Stimulated activated CD8-positive, alpha-beta memory T cell treated with anti-CD3 and anti-CD28 coated beads, Interleukin-7, amount 100 ng/mL, for 4 hours (primary cell): ENCODE results near the gene BAZ2B.
"Not testable (repeated sequence)": the region's sequence is repeated elsewhere in the genome, so short reads cannot be mapped to it uniquely, and the experiment has no call there.

Experiments used
- DNase-seq, 2 donors: peaks; one replicate each; pipeline ENCODE4 v3.0.0-alpha.2; 2020; ENCODE audit warnings: low read depth in 2 of 2

Gene BAZ2B

DNA sequence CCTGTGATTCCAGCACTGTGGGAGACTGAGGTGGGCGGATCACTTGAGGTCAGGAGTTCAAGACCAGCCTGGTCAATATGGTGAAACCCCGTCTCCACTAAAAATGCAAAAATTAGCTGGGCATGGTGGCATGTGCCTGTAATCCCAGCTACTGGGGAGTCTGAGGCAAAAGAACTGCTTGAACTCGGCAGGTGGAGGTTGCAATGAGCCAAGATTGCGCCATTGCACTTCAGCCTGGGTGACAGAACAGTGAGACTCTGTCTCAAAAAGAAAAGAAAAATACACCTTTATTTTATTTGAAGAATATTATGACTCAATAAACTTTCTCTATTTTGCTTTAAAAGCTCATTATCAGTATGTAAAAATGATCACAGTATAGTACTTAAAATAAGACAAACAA is 81.1 kb downstream of the BAZ2B start:
- not testable (repeated sequence) for DNase-seq

DNA sequence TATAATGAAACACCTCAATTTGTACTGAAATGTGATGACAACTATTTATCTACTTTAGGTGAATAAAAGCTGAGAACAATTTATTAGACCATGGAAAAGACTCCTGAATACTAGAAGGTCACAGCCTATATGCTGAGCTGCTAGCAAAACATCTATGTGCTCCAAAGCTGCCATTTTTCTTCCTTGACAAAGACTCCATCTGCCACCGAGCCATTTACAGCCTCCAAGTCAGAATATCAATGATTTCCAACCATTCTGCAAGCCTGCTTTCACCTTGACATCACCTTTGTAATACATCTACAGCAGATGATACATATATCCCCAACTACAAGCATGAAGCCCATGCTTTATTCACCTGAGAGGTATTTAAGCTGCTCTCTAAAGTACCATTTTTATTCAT is 84.9 kb downstream of the BAZ2B start:
- DNase-seq: no peak

DNA sequence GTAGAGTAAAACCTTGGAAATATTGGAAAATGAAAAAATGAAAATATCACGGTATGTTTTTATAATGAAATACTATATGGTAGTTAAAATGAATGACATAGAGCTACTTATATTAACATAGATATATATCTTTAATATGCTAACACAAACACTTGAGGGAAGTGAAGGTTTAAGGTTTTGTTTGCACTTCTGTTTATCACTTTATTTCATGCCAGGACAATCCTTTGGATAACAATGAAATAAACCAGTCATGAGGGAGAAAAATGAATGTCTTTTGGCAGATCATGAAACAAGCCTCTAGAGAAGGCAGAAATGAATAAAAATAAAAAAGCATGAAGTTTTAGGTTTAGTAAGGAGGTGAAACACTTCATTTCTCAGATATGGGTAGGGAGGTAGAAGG is 89.9 kb downstream of the BAZ2B start:
- no peak for DNase-seq

DNA sequence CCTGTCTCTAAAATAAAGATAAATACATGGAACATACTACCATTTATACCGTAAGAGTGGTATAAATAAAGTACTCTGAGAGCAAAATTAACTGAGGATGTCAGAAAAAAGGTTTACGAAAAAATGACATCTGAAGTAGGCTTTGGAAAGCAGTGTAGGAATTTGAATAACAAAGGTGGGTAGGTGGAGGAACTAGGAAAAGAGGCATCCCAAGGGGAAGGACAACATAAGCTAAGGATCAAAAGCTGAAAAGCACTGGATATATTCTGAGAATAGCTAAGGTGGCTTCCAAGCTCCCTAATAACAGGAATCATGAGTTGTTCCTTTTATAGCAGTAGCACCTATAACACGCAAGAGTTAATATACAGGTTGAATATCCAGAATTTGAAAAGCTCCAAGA is 91.3 kb downstream of the BAZ2B start:
- DNase-seq: no peak

DNA sequence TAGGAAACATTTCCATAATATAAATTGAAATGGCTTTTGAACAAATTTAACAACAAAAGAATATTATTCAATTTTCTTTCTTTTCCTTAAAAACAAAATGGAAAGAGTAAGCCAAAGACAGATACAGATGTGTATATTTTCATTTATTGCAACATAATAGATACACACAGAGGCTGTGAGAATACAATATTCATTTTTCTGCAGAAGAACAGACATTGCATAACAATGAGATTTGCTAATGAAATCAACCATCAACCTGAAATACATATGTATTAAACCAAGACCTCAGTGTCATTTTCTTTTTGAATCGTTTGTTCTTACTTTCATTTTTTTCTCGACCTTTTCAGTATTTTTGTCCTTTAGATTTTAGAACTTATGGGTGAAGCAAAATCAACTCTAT is 95.1 kb downstream of the BAZ2B start:
- DNase-seq: no peak

DNA sequence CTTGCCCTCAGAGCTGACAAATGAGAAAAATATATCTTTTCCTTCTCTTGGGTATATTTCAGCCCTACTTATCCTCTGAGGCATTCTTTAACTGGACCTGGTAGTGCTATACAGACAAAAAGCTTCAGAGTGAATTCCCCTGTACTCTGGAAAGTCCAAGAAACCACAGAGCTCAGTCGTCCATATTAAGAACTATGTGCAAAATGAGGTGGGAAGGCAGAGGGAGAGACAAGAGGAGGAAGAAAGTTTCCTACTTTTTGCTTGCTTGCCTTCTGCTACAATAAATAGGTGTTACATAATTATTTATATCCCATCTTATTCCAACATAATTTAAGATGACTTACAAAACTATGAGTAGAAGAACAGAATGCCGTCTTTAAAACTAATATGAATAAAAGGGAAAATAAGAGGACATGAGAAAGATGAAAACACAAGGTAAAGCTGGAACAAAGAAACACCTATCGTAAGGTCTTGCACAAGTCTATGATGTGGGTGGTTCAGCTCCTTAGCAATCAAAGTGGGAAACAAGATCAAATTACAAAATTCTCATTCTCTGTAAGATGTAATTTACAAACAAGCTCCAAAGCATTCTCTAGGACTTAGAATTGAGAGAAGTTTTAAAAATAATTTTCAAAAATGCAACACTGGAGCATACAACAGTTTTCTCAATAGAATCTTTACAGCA is 97.9 kb downstream of the BAZ2B start:
- DNase-seq: no peak

DNA sequence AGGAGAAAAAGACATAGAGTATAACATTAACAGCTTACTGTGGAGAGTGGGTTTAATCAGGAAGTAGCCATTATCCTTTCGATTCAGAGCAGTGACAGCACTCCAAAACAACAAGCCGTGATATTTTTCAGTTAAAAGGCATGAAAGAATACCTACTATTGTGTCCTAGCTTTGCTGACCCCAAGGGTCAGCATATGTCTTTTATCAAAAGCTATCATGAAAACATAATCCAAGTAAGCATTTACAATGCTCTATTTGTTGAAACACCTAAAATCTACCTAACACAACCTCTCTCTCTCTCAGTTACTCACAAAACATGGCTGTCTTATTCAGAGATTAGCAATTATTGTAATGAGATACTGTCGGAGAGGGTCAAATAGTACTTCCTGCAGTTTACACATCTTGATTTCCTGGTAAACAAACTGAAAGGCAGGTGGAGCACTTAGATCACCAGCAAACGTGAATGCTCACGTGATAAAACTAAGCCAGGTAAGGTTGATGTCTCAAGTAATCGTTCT is 100.0 kb downstream of the BAZ2B start:
- no peak for DNase-seq

DNA sequence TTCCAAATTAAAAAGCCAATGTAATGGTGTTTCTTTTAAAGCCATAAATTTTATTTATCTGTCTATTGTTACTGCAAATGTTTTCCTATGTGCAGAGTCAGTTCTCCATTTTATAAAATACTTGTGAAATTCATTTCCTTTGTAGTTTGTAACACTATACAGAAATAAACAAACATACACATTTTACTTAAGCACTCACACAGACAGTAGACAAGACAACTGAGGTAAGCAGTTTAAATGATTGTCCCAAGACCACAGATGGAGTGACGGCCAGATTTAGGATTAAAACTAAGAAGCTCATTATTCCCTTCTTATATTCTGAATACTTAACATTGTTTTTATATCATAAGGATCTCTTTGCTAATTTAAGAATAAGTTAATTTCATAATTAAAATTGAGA is 100.9 kb downstream of the BAZ2B start:
- DNase-seq: no peak

DNA sequence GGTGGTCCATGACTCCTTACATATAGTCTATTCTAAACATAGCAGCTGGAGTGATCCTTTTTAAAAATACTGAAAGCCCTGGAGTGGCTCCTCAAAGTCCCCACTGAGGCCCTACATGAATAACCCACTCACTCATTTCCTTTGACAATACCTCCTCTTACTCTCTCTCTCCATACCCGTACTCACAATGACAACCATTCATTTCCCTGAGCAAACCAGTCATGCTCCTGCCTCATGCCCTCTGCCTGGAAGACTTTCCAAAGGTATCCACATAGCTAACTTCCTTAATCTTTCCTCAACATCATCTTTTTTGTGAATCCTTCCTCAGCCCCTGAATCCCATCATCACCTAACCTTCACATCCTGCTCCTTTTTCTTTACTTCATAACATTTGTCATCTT is 102.6 kb downstream of the BAZ2B start:
- DNase-seq: no peak

DNA sequence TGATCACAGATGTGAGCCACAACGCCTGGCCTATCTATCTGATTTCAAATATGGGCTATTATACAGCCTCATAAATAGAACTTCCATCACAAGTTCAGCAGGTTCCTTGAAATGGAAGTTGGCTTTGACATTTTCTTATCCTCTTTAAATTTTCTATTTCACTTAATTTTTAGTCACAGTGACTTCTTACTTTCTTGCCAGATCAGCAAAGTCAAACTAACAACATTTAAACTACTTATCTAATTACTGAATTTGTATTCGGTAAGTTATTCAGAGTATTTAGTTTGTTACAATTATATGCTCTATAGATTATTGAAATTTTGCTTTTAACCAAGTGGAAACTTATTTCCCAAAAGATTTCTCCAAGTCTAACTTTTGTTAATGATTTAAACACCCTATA is 108.2 kb downstream of the BAZ2B start:
- DNase-seq: no peak

DNA sequence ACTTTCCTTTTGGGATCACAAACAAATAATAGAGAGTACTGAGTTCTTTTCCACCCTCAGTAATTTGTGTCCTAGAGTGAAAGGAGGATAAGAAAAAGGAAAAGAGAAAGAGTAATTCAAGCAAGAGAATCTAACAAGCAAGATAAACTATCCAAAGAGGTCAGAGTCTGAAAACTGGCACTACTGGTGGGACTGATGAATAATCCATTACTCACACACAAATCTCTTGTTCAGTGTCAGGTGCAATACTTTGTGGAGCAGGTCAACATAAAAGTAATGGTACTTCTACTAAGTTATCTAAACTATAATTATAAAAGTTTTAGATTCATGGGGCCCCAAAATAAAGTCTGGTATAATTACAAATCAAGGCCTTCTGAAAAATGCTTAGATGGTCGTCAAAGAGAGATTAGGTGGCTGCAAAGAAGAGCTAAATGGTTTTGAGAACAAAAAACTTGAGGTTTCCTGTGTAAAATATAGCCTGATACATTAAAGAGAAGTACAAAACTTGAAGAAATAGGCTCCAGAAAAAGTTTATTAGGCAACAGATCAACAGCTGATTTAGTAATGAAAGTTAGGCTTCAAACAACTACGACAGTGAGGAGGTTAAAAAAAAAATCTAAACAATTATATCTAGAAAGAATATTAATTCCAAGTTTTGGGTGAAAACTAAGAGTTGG is 109.4 kb downstream of the BAZ2B start:
- DNase-seq: no peak

DNA sequence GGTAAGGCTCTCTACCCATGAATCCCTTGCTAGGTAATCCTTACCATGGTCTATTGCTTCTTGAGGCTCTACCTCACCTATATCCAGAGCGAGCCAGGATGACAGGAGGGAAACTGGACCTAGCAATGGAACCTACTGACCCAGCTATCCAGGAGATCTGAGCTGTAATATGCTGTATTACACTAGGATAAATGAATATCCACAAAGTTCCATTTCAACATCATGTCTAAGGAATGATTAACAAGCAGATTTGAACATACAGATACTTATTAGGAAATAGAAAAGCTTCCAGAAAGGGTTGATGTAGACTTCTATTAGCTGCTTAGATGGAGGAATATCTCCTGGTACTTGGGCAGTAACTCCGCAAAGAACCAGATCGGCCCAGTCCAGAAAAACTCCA is 110.1 kb downstream of the BAZ2B start:
- DNase-seq: no peak

DNA sequence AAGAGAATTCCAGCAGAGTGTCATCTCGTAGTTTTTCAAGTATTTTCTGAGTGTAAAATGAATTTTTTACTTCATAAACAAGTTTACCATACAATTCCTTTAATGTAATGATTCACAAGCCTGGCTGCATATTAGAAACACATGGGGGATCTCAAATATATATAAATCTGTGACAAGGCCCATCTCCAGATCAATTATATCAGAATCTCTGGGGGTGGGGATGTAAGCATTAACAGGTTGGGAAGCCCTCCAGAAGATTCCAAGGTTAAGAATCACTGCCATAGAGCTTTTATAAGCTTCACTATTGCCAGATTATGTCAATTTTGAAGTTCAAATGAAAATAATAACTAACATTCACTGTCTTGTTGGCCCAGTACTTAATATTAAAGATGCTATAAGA is 111.2 kb downstream of the BAZ2B start:
- DNase-seq: no peak

DNA sequence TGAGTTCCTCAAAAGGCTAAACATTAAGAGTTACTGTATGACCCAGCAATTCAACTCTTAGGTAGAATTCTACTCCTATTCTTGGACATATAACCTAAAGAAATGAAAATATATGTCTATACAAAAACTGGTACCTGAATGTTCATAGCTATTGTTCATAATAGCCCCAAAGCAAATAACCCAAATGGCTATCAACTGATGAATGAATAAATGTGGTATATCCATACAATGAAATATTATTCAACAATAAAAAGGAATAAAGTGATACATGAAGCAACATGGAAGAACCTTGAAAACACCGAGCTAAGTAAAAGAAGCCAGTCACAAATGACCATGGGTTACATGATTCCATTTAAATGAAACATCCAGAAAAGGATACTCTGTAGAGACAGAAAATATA is 114.6 kb downstream of the BAZ2B start:
- DNase-seq: no peak

DNA sequence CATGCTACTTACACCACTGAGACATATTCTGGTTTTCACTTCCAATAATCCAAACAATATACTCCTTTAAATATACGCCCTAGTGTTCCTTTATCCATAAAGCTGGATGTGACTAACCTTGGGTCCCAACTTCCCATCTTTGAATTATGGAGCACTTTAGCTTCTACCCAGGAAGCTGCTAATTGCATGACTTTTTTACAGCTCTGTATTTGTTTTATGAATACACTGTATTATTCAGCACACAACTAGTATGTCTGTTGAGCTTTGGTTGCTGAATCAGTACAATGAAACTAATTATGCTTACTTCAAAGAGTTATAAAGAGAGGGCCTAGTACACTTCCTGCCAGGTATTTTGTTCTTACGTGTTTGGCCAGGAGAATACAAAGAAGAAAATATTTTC is 118.5 kb downstream of the BAZ2B start:
- DNase-seq: no peak

DNA sequence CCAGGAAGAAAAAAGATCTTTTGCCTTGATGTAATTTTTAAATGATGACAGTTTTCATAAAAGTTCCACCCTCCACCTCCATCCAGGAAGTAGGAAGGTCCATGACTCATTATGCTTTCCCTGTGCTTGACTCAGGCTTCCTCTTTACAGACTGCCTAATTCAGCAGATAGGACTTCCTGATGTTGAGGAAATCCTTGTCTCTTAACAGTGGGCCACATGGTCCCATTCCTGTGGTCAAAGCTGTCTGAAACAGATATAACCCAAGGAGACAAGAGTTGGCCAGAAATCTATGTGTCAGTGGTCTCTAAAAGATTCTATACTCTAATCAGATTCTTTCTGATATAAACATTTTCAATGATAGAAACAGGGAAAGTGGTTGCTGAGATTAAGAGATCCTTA is 119.1 kb downstream of the BAZ2B start:
- DNase-seq: no peak

DNA sequence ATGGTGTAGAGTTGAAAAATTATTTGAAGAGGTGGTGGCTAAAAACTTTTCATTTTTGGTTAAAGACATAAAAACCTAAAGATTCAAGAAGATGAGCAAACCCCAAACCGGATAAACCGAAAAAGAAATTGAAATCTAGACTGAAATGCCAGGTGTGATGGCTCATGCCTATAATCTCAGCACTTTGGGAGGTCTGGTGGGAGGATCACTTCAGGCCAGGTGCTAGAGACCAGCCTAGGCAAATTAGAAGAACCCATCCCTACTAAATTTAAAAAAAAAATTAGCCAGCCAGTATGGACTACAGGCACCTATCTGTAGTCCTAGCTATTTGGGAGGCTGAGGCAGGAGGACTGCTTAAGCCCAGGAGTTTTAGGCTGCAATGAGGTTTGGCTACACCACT is 126.9 kb downstream of the BAZ2B start:
- no peak for DNase-seq

DNA sequence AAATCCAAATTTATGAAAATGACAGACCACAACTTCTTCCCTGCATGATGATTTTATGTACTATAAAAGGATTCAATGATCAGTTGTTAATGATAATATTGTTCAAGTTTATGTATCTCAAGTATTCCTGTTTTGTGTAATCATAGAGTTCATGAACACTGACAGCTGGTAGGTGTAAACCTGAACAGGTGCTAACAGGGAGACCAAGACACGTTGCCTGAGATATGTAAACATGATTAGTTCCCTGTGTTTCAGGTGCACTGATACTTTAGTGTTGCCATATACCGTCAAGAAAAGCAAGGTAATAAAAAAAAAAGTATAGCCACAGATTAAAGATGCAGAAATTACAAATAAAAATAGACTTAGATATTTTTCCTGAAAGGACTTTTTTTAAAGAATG is 131.8 kb downstream of the BAZ2B start:
- no peak for DNase-seq

DNA sequence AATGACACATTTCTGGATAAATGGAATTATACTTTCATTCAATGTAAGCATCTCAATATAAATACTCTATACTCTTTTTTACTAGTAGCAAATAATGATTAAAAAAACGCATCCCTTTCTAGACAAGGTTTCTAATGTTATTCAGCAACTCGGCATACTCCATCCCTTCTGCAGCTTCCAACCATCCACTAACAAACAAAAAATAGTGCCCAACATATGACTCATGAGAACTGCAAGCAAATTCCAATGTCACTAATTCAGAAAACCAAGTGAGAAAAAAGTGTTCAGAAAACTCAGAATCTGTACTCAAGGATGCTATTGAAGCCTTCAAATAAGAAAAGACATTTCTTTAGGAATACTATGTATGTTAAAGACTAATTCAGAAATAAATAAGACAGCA is 140.0 kb downstream of the BAZ2B start:
- DNase-seq: no peak

DNA sequence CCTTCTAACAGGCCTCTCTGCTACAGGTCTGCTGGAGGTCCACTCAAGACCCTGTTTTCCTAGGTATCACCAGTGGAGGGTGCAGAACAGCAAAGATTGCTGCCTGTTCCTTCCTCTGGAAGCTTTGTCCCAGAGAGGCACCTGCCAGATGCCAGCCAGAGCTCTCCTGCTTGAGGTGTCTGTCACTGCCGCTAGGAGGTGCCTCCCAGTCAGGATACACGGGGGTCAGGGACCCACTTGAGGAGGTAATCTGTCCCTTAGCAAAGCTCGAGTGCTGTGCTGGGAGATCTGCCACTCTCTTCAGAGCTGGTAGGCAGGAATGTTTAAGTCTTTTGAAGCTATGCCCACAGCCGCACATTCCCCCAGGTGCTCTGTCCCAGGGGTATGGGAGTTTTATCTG is 140.6 kb downstream of the BAZ2B start:
- DNase-seq: no peak

DNA sequence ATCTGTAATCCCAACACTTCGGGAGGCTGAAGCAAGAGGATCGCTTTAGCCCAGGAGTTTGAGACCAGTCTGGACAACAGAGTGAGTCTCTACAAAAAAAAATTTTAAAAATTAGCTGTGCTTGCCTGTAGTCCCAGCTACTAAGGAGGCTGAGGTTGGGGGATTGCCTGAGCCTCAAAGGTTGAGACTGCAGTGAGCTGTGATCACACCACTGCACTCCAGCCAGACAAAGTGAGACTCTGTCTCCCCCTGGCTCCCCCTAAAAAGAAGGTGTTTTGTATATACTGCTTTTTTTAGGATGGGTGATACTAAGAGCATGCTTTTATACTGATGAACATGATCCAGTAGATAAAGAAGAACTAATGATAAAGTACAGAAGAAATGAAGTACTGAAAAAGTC is 145.0 kb downstream of the BAZ2B start:
- no peak for DNase-seq

DNA sequence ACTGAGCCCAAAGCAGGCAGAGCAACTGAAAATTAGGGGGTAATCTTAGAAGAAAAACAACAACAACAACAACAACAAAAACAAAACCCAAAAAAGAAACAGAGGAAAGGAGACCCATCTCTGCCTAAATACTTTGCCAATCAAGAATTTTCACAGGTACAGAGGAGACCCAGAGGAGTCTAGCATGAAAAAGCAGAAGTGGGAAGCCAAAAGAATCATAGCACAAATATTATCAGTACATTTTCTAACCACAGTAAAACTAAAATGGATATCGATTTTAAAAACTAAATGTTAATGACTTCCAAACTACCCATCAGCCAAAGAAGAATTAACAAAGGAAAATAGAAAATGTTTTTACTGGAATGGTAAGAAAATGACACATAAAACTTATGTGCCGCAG is 148.1 kb downstream of the BAZ2B start:
- DNase-seq: no peak

DNA sequence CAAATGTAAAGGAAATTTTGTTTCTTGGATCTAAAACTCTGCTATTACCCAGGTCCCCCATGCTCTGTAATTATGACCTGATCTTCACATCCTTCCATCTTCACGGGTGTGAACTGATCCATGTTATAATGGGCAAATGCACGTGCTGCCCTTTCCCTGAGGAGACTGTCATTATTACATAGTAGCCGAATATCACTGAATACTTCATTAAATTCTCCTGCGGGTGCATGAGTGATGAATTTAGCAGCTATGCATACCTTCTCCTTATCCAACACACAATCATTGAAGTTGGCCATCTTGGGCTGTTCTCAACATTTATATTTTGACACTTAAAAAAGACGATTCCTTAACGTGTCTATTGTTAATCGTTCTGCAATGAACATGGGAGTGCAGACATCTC is 153.4 kb downstream of the BAZ2B start:
- DNase-seq: no peak
